Left lung (tissue), 10 donors: ENCODE data around the gene WNT11. TPM values are rescaled to one million over a fixed set of nuclear protein-coding genes. Genes with fewer than 3 reads are reported as not detected.

Experiments used
- ATAC-seq: fragments of 200-7000 bp; cut with Tn5 transposase; one replicate; pipeline ENCODE4 v1.9.1; 2020; ENCODE audit warnings: moderate library complexity
- DNase-seq, 4 donors: peaks; one replicate each; pipeline ENCODE4 v3.0.0-alpha.2; 2013 to 2020
- H3K27ac ChIP-seq, 2 donors: fragments of 200-600 bp; sonication (generic) in 1 of 2; one replicate each; pipeline versions ENCODE4 v1.5.0 to v1.8.0; 2020 to 2021
- H3K27me3 ChIP-seq, 2 donors: fragments of 200-600 bp; sonication (generic) in 1 of 2; one replicate each; pipeline versions ENCODE4 v1.5.0 to v1.8.0; 2020 to 2021
- H3K36me3 ChIP-seq, 2 donors: fragments of 200-600 bp; sonication (generic) in 1 of 2; one replicate each; pipeline versions ENCODE4 v1.5.0 to v1.8.0; 2020 to 2021
- H3K4me1 ChIP-seq, 2 donors: fragments of 200-600 bp; one replicate each; pipeline ENCODE4 v1.8.0; 2021
- H3K4me3 ChIP-seq, 2 donors: fragments of 200-600 bp; sonication (generic) in 1 of 2; one replicate each; pipeline versions ENCODE4 v1.5.0 to v1.8.0; 2020 to 2021; ENCODE audit warnings: mild to moderate bottlenecking in 1 of 2
- H3K9me3 ChIP-seq, 2 donors: fragments of 200-600 bp; sonication (generic) in 1 of 2; one replicate each; pipeline versions ENCODE4 v1.5.0 to v1.8.0; 2020 to 2021
- CTCF ChIP-seq, 2 donors: fragments of 200-600 bp; sonication (generic) in 1 of 2; IDR thresholded peaks; one replicate each; pipeline versions ENCODE4 v1.5.0 to v1.8.0; 2021; ENCODE audit warnings: antibody characterized with exemption in 2 of 2
- intact Hi-C, 2 donors: fragments of 100-400 bp; cut with DNase I; formaldehyde crosslinking; loops; one replicate each; pipeline versions ENCODE4 v1.11.2 to v1.14.2; 2022
- polyA plus RNA-seq, 6 donors: library from polyadenylated mRNA; unstranded; fragments of 120-200 nt; gene quantifications; one replicate each; pipeline ENCODE4 v1.2.1, GENCODE V29; 2013; ENCODE audit not compliant: insufficient read length in 6 of 6
- total RNA-seq, 2 donors: library from RNA; stranded (reverse); fragmentation: NEBNext Ultra II Directional; extraction: Animal tissue kit (Norgen Biotek cat#: 25700); gene quantifications; one replicate each; pipeline ENCODE4 v1.2.1, GENCODE V29; 2021
- donor health status: DM: no; HTN: yes; CAD: no.
- donor health status: DM: no; HTN: no; CAD: no.

Gene WNT11
- total and polyA plus RNA-seq, 8 donors, result 1.3 to 64.0 (median 54.3) TPM

GRCh38 chr11:76221365-76221764 lies 15.1 kb upstream of the WNT11 start:
- TF ChIP-seq CTCF (IDR thresholded peaks at IDR 0.05), result no peak
- Histone ChIP-seq H3K9me3 (no peaks in the 10 kb centered on the region), H3K36me3 (no peaks in the 10 kb centered on the region), H3K4me3 (no peak overlapping the region), H3K4me1 (no peaks in the 10 kb centered on the region), H3K27me3 (no peaks in the 10 kb centered on the region), H3K27ac (no peak overlapping the region)
- DNase-seq (no peak), ATAC-seq (no peak)
- intact Hi-C loops, result no loop called here

GRCh38 chr11:76219243-76219642 lies 12.9 kb upstream of the WNT11 start:
- intact Hi-C loops, result no loop called here
- TF ChIP-seq CTCF (IDR thresholded peaks at IDR 0.05), result no peak
- no peaks in the 10 kb centered on the region for H3K9me3 ChIP-seq
- H3K4me1 ChIP-seq, result no peaks in the 10 kb centered on the region
- no peaks in the 10 kb centered on the region for H3K27me3 ChIP-seq
- H3K4me3 ChIP-seq, result no peak overlapping the region
- DNase-seq (no peak), ATAC-seq (no peak)
- H3K36me3 ChIP-seq, result no peaks in the 10 kb centered on the region
- no peak overlapping the region for H3K27ac ChIP-seq

GRCh38 chr11:76218449-76219178 lies 12.3 kb upstream of the WNT11 start:
- Histone ChIP-seq H3K36me3 (no peaks in the 10 kb centered on the region), H3K27me3 (peaks cover 0 to 2% of the 10 kb centered on the region in 2 donors), H3K4me1 (no peaks in the 10 kb centered on the region), H3K9me3 (no peaks in the 10 kb centered on the region), H3K27ac (no peak overlapping the region), H3K4me3 (no peak overlapping the region)
- ATAC-seq (no peak), DNase-seq (no peak)
- intact Hi-C loops, result no loop called here
- no peak for TF ChIP-seq CTCF (IDR thresholded peaks at IDR 0.05)

- no peaks in the 10 kb centered on the region for H3K4me1 ChIP-seq
- intact Hi-C loops, result no loop called here
- no peak overlapping the region for H3K4me3 ChIP-seq
- TF ChIP-seq CTCF (IDR thresholded peaks at IDR 0.05), result no peak
- ATAC-seq (no peak), DNase-seq (no peak)
- peaks cover 0 to 11% of the 10 kb centered on the region in 2 donors for H3K27me3 ChIP-seq
- H3K27ac ChIP-seq, result no peak overlapping the region
- no peaks in the 10 kb centered on the region for H3K36me3 ChIP-seq
- no peaks in the 10 kb centered on the region for H3K9me3 ChIP-seq
Observed at GRCh38 chr11:76217653-76218160, 11.4 kb upstream of the WNT11 start.

GRCh38 chr11:76216536-76217325 lies 10.4 kb upstream of the WNT11 start:
- H3K36me3 ChIP-seq, result no peaks in the 10 kb centered on the region
- H3K9me3 ChIP-seq, result no peaks in the 10 kb centered on the region
- H3K27me3 ChIP-seq, result peaks cover 2 to 21% of the 10 kb centered on the region in 2 donors
- peak in 1 of 4 donors; percentile 74 for DNase-seq
- no peak overlapping the region for H3K4me3 ChIP-seq
- H3K4me1 ChIP-seq, result no peaks in the 10 kb centered on the region
- H3K27ac ChIP-seq, result no peak overlapping the region
- intact Hi-C loops, result no loop called here
- TF ChIP-seq CTCF (IDR thresholded peaks at IDR 0.05), result no peak
- no peak for ATAC-seq
